ENCODE measurements around the gene ENOSF1. TPM values are rescaled to one million over a fixed set of nuclear protein-coding genes. Genes with fewer than 3 reads are reported as not detected.

ENOSF1 gene
- total and polyA plus RNA-seq, 2 donors (not counting 1 experiment from before 2014, with no cell fraction given), result 8.0 to 34.8 TPM

GRCh38 chr18:649341-649740, 63.1 kb downstream of the ENOSF1 start:
- ATAC-seq (ENCODE audit: low read depth), result no peak
- Histone ChIP-seq H3K27me3 (replicated peaks in 1 of 4; ENCODE audit: control extremely low read depth in 1 of 4, control insufficient read depth in 3 of 4, insufficient read depth in 4 of 4, low read length in 3 of 4) (no peaks in the 10 kb centered on the region), H3K4me2 (replicated peaks; ENCODE audit: low read depth, low read length, poor library complexity, severe bottlenecking) (no peak overlapping the region), H3K4me1 (ENCODE audit: control insufficient read depth in 2 of 2, insufficient read depth in 2 of 2, low read length in 2 of 2) (peaks cover 5 to 6% of the 10 kb centered on the region in 2 donors), H3K79me2 (ENCODE audit: control insufficient read depth, insufficient read depth, low read length) (no peaks in the 10 kb centered on the region), H3K4me3 (ENCODE audit: control extremely low read depth in 1 of 5, extremely low read depth in 1 of 5, insufficient read depth in 1 of 5, low read depth in 2 of 5, low read length in 4 of 5) (no peak overlapping the region), H3K27ac (ENCODE audit: low read length in 2 of 2) (no peak overlapping the region), H4K20me1 (ENCODE audit: control insufficient read depth, insufficient read depth, low read length, poor library complexity, severe bottlenecking) (no peaks in the 10 kb centered on the region), H3K36me3 (replicated peaks in 1 of 2; ENCODE audit: control extremely low read depth in 1 of 2, control insufficient read depth in 1 of 2, extremely low read depth in 1 of 2, insufficient read depth in 2 of 2, low read length in 1 of 2) (no peaks in the 10 kb centered on the region), H2AFZ (ENCODE audit: insufficient read depth, low read depth, low read length, poor library complexity, severe bottlenecking) (no peak overlapping the region), H3K9me3 (ENCODE audit: control extremely low read depth in 1 of 3, control insufficient read depth in 2 of 3, insufficient read depth in 1 of 3, low read length in 2 of 3) (no peaks in the 10 kb centered on the region), H3K9ac (ENCODE audit: low read length) (no peak overlapping the region)
- no peaks in the 10 kb centered on the region for H3K9me3 Mint-ChIP-seq (ENCODE audit: insufficient read depth)
- peaks cover 5% of the 10 kb centered on the region for H3K4me1 Mint-ChIP-seq
- H3K27me3 Mint-ChIP-seq, result peaks cover 6% of the 10 kb centered on the region
- ChIA-PET POLR2A (interaction anchor here (0.7 kb wide), 1 partner anchor 9 kb away, joined by 5 read pairs; no protein-coding TSS in a partner anchor), CTCF (no interaction called here)
- no peak for DNase-seq
- TF ChIP-seq CTCF (IDR thresholded peaks at IDR 0.05), result no peak
- no peak for TF ChIP-seq EZH2 (IDR thresholded peaks at IDR 0.05; ENCODE audit: borderline replicate concordance, insufficient read depth, low read depth, low read length, poor library complexity, severe bottlenecking)
- 100% methylated on average over 2 of the region's 5 CpGs for WGBS (ENCODE audit: insufficient coverage)
- H3K27ac Mint-ChIP-seq, result no peak overlapping the region
- H3K4me3 Mint-ChIP-seq, result no peak overlapping the region
- intact Hi-C loops (cut with micrococcal nuclease), result no loop called here

- H3K9ac ChIP-seq (ENCODE audit: low read length), result no peak overlapping the region
- H3K9me3 ChIP-seq (ENCODE audit: control extremely low read depth in 1 of 3, control insufficient read depth in 2 of 3, insufficient read depth in 1 of 3, low read length in 2 of 3), result no peaks in the 10 kb centered on the region
- H3K36me3 ChIP-seq (replicated peaks in 1 of 2; ENCODE audit: control extremely low read depth in 1 of 2, control insufficient read depth in 1 of 2, extremely low read depth in 1 of 2, insufficient read depth in 2 of 2, low read length in 1 of 2), result no peaks in the 10 kb centered on the region
- intact Hi-C loops (cut with micrococcal nuclease), result no loop called here
- Mint-ChIP-seq H3K9me3 (ENCODE audit: insufficient read depth) (no peaks in the 10 kb centered on the region), H3K4me1 (peaks cover 5% of the 10 kb centered on the region), H3K27me3 (peaks cover 5% of the 10 kb centered on the region), H3K27ac (no peak overlapping the region), H3K4me3 (no peak overlapping the region)
- no peak overlapping the region for H3K4me2 ChIP-seq (replicated peaks; ENCODE audit: low read depth, low read length, poor library complexity, severe bottlenecking)
- WGBS (ENCODE audit: insufficient coverage), result 43% methylated on average over 5 of the region's 5 CpGs
- no peaks in the 10 kb centered on the region for H3K79me2 ChIP-seq (ENCODE audit: control insufficient read depth, insufficient read depth, low read length)
- no peak for DNase-seq
- H4K20me1 ChIP-seq (ENCODE audit: control insufficient read depth, insufficient read depth, low read length, poor library complexity, severe bottlenecking), result no peaks in the 10 kb centered on the region
- no peak overlapping the region for H2AFZ ChIP-seq (ENCODE audit: insufficient read depth, low read depth, low read length, poor library complexity, severe bottlenecking)
- no peak overlapping the region for H3K4me3 ChIP-seq (ENCODE audit: control extremely low read depth in 1 of 5, extremely low read depth in 1 of 5, insufficient read depth in 1 of 5, low read depth in 2 of 5, low read length in 4 of 5)
- POLR2A ChIA-PET, result no interaction called here
- no peak overlapping the region for H3K27ac ChIP-seq (ENCODE audit: low read length in 2 of 2)
- no peaks in the 10 kb centered on the region for H3K27me3 ChIP-seq (replicated peaks in 1 of 4; ENCODE audit: control extremely low read depth in 1 of 4, control insufficient read depth in 3 of 4, insufficient read depth in 4 of 4, low read length in 3 of 4)
- CTCF ChIA-PET, result no interaction called here
- ATAC-seq (ENCODE audit: low read depth), result no peak
- TF ChIP-seq CTCF (IDR thresholded peaks at IDR 0.05) (no peak), EZH2 (IDR thresholded peaks at IDR 0.05; ENCODE audit: borderline replicate concordance, insufficient read depth, low read depth, low read length, poor library complexity, severe bottlenecking) (no peak)
- H3K4me1 ChIP-seq (ENCODE audit: control insufficient read depth in 2 of 2, insufficient read depth in 2 of 2, low read length in 2 of 2), result peaks cover 5 to 6% of the 10 kb centered on the region in 2 donors
Observed at GRCh38 chr18:647304-647703, 65.1 kb downstream of the ENOSF1 start.
